Stimulated activated naive CD4-positive, alpha-beta T cell treated with Interleukin-2 at 50 U/mL for 16 hours (primary cell): ENCODE measurements around the gene VTA1.
A peak's percentile ranks its signal among the peaks of the same experiment; 100 is the strongest.
"Not testable (repeated sequence)": the region's sequence is repeated elsewhere in the genome, so short reads cannot be mapped to it uniquely, and the experiment has no call there.

Experiments used
- DNase-seq: peaks from one replicate; lab custom pipeline; 2025; lab: John Stamatoyannopoulos, UW

VTA1 gene

GRCh38 chr6:142146828-142147662 lies at the start of gene VTA1, which contains the start of gene NMBR:
Gene VTA1, plus strand, starts transcription at chr6:142147263. Its CDS starts 25 bp downstream, at chr6:142147288.
Gene NMBR, minus strand, starts transcription at chr6:142147122. Its CDS starts 58,464 bp downstream, at chr6:142088658.
- peak; percentile 96 for DNase-seq

- DNase-seq: not testable (repeated sequence)
Observed at GRCh38 chr6:142104820-142105219, 42.2 kb upstream of the VTA1 start.

GRCh38 chr6:142110820-142111219 lies 36.2 kb upstream of the VTA1 start:
- DNase-seq: not testable (repeated sequence)

- peak; percentile 53 for DNase-seq
Observed at GRCh38 chr6:142112451-142113061, 34.5 kb upstream of the VTA1 start.

- no peak for DNase-seq
Observed at GRCh38 chr6:142117366-142117765, 29.7 kb upstream of the VTA1 start.

- DNase-seq: no peak
Observed at GRCh38 chr6:142118328-142118727, 28.7 kb upstream of the VTA1 start.

- no peak for DNase-seq
Observed at GRCh38 chr6:142118925-142119324, 28.1 kb upstream of the VTA1 start.

- DNase-seq: no peak
Observed at GRCh38 chr6:142121342-142121741, 25.7 kb upstream of the VTA1 start.

GRCh38 chr6:142130814-142131213 lies 16.2 kb upstream of the VTA1 start:
- no peak for DNase-seq

- no peak for DNase-seq
Observed at GRCh38 chr6:142132625-142133024, 14.4 kb upstream of the VTA1 start, which contains the start of gene GJE1. Gene GJE1, plus strand, starts transcription at chr6:142132925. Its CDS starts 234 bp downstream, at chr6:142133159.

GRCh38 chr6:142138876-142139275 lies 8.2 kb upstream of the VTA1 start:
- DNase-seq: no peak

- not testable (repeated sequence) for DNase-seq
Observed at GRCh38 chr6:142141531-142141930, 5.5 kb upstream of the VTA1 start.

- no peak for DNase-seq
Observed at GRCh38 chr6:142152746-142153145, 5.7 kb downstream of the VTA1 start.

- no peak for DNase-seq
Observed at GRCh38 chr6:142153196-142153595, 6.1 kb downstream of the VTA1 start.

GRCh38 chr6:142154336-142154735 lies 7.3 kb downstream of the VTA1 start:
- DNase-seq: no peak

GRCh38 chr6:142155091-142155490 lies 8.0 kb downstream of the VTA1 start:
- no peak for DNase-seq

- no peak for DNase-seq
Observed at GRCh38 chr6:142155895-142156757, 9.1 kb downstream of the VTA1 start.

- DNase-seq: not testable (repeated sequence)
Observed at GRCh38 chr6:142156758-142157068, 9.7 kb downstream of the VTA1 start.

GRCh38 chr6:142162780-142163179 lies 15.7 kb downstream of the VTA1 start:
- DNase-seq: no peak

GRCh38 chr6:142165227-142165626 lies 18.2 kb downstream of the VTA1 start:
- no peak for DNase-seq

GRCh38 chr6:142167071-142167470 lies 20.0 kb downstream of the VTA1 start:
- DNase-seq: no peak

- DNase-seq: no peak
Observed at GRCh38 chr6:142167486-142167885, 20.4 kb downstream of the VTA1 start.
